ENCODE data around the gene IDH3A. TPM values are rescaled to one million over a fixed set of nuclear protein-coding genes. Genes with fewer than 3 reads are reported as not detected.

IDH3A gene
- total RNA-seq (2014; rRNA removed; shearing (Covaris generic)) = 47.0 and 84.6 TPM in 2 replicates
- 128 and 140 TPM in 2 replicates for total RNA-seq (2022)
- percentile 83 among the genes with signal in this experiment for Bru-seq, nascent RNA
- BruChase-seq, experiment 1, labeled RNA remaining after a 6-hour chase = percentile 93 among the genes with signal in this experiment
- percentile 90 among the genes with signal in this experiment for BruChase-seq, experiment 2, labeled RNA remaining after a 2-hour chase
- long read RNA-seq, full-length matches to known transcripts = 179 of 243 reads
- long read RNA-seq, partial matches to known transcripts = 6 of 243 reads
- long read RNA-seq, other reads (novel, unspliced or antisense) = 58 of 243 reads

DNA sequence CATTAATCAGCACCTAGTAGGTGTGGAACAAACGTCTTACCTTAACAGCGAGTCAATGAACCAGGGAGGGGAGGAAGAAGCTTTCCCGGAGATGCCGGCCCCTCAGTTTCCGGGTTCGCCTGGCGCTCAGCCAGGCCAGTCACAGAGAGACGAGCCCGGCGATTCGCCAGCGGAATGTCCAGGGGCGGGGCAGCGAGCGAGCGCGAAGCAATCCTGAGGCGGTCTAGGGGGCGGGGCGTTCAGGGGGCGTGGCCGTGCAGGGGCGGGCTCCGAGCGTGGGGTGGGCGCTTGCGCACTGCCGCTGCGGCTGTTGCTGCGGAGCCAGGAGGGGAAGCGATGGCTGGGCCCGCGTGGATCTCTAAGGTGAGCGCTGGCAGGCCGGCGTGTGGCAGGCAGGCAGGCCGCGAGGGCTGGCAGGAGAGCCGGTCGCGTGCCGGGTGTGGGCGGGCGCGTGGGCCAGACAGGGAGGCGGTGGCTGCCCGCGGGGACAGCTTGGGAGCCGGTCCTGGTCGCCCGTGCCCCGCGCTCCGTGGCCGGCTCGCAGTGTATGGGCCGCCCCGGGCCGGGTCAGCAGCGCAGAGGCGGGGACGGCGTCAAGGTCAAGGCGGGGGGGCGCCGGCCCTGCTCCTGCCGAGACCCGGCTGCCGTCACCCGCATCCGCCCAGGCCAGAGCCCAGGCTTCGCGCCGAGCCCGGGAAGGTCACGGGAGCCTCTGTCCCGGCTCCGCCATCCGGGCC, at the start of gene IDH3A:
Gene IDH3A (plus strand): TSS at position 295 of the 737 bp plus-strand sequence. CDS start 42 bp downstream, at position 337.
- ChIA-PET POLR2A (interaction anchor here (0.7 to 1.2 kb wide), 5 partner anchors 23 to 675 kb away, joined by 3 to 7 read pairs (median 4); no protein-coding TSS in a partner anchor), CTCF (ENCODE audit: unreplicated experiment) (interaction anchor here (0.5 to 0.8 kb wide), 2 partner anchors 41 to 46 kb away, joined by 3 read pairs; no protein-coding TSS in a partner anchor)
- H3K9me2 ChIP-seq (ENCODE audit: insufficient read depth, low read length) = no peaks in the 10 kb centered on the region
- no peak for TF ChIP-seq EZH2phosphoT487 (IDR thresholded peaks at IDR 0.05; ENCODE audit: borderline replicate concordance, low read depth, low read length)
- TF ChIP-seq, protein P1, sequence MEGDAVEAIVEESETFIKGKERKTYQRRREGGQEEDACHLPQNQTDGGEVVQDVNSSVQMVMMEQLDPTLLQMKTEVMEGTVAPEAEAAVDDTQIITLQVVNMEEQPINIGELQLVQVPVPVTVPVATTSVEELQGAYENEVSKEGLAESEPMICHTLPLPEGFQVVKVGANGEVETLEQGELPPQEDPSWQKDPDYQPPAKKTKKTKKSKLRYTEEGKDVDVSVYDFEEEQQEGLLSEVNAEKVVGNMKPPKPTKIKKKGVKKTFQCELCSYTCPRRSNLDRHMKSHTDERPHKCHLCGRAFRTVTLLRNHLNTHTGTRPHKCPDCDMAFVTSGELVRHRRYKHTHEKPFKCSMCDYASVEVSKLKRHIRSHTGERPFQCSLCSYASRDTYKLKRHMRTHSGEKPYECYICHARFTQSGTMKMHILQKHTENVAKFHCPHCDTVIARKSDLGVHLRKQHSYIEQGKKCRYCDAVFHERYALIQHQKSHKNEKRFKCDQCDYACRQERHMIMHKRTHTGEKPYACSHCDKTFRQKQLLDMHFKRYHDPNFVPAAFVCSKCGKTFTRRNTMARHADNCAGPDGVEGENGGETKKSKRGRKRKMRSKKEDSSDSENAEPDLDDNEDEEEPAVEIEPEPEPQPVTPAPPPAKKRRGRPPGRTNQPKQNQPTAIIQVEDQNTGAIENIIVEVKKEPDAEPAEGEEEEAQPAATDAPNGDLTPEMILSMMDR (conservative IDR thresholded peaks at IDR 0.05; ENCODE audit: low read length) = no peak
- peak within 1 kb of the TSS; percentile 34 for H3K27ac ChIP-seq (ENCODE audit: low read depth, low read length, poor library complexity, severe bottlenecking)
- H4K20me1 ChIP-seq (ENCODE audit: insufficient read depth, low read length) = peaks cover 8% of the 10 kb centered on the region; the same call in 1 of the 2 replicates
- intact Hi-C loops (cut with micrococcal nuclease; ENCODE audit: unreplicated experiment) = loop anchor here (1.0 to 2.0 kb wide), 2 partner anchors 18 to 22 kb away; partner anchors contain the start of gene CIB2
- H3K4me1 ChIP-seq (ENCODE audit: insufficient read depth, low read length, poor library complexity, severe bottlenecking) = peaks cover 34% of the 10 kb centered on the region
- H3K36me3 ChIP-seq (ENCODE audit: insufficient read depth, low read length) = peaks cover 20% of the 10 kb centered on the region
- peak; percentile 97 for DNase-seq (ENCODE audit: low spot score)
- H3K4me3 ChIP-seq (ENCODE audit: low read depth, low read length, poor library complexity, severe bottlenecking) = peak within 1 kb of the TSS; percentile 88
- H3K9me3 ChIP-seq (ENCODE audit: low read length) = no peaks in the 10 kb centered on the region
- BruUV-seq (replicated peaks) = no TSS peak
- peak within 1 kb of the TSS; percentile 89 for H3K4me2 ChIP-seq (ENCODE audit: low read length)
- H3K79me2 ChIP-seq (ENCODE audit: insufficient read depth, low read depth, low read length) = peaks cover 53% of the 10 kb centered on the region
- H2AFZ ChIP-seq (ENCODE audit: low read length) = peak within 1 kb of the TSS; percentile 45; the same call in 1 of the 2 replicates

DNA sequence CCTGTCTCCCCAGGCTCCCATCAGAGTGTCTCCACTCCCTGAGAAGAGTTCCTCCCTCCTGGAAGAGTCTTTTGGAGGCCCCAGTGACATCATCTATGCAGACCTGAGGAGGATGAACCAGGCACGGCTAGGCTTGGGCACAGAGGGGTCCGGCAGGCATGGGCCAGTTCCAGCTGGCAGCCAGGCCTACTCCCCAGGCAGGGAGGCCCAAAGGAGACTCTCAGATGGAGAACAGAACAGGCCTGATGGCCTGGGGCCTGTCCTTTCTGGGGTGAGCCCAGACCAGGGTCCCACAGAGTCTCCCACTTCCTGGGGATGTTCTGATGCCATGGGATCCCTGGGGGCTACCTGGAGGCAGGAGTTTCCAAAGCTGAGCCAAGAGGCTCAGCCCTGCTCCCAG, 48.3 kb upstream of the IDH3A start:
- no peak overlapping the region for H3K4me3 ChIP-seq (ENCODE audit: low read depth, low read length, poor library complexity, severe bottlenecking)
- H4K20me1 ChIP-seq (ENCODE audit: insufficient read depth, low read length) = no peaks in the 10 kb centered on the region
- TF ChIP-seq, protein P1 (conservative IDR thresholded peaks at IDR 0.05; ENCODE audit: low read length) = no peak
- TF ChIP-seq EZH2phosphoT487 (IDR thresholded peaks at IDR 0.05; ENCODE audit: borderline replicate concordance, low read depth, low read length) = no peak
- no peak overlapping the region for H2AFZ ChIP-seq (ENCODE audit: low read length)
- no peaks in the 10 kb centered on the region for H3K9me2 ChIP-seq (ENCODE audit: insufficient read depth, low read length)
- H3K36me3 ChIP-seq (ENCODE audit: insufficient read depth, low read length) = no peaks in the 10 kb centered on the region
- ChIA-PET POLR2A (no interaction called here), CTCF (ENCODE audit: unreplicated experiment) (no interaction called here)
- no peak overlapping the region for H3K4me2 ChIP-seq (ENCODE audit: low read length)
- H3K79me2 ChIP-seq (ENCODE audit: insufficient read depth, low read depth, low read length) = no peaks in the 10 kb centered on the region
- DNase-seq (ENCODE audit: low spot score) = no peak
- BruUV-seq (replicated peaks) = no TSS peak
- intact Hi-C loops (cut with micrococcal nuclease; ENCODE audit: unreplicated experiment) = no loop called here
- H3K27ac ChIP-seq (ENCODE audit: low read depth, low read length, poor library complexity, severe bottlenecking) = no peak overlapping the region
- no peaks in the 10 kb centered on the region for H3K9me3 ChIP-seq (ENCODE audit: low read length)
- no peaks in the 10 kb centered on the region for H3K4me1 ChIP-seq (ENCODE audit: insufficient read depth, low read length, poor library complexity, severe bottlenecking)
